SH-SY5Y (cell line): ENCODE data around the gene C12orf43.

Experiments
- GATA2 ChIP-seq: IDR thresholded peaks from 2 replicates; pipeline ENCODE4 v1.6.1; 2011; ENCODE audit warnings: mild to moderate bottlenecking, low read depth, low read length
- GATA3 ChIP-seq: IDR thresholded peaks from 2 replicates; pipeline ENCODE4 v1.6.1; 2011; ENCODE audit warnings: low read depth, mild to moderate bottlenecking, low read length, moderate library complexity

DNA sequence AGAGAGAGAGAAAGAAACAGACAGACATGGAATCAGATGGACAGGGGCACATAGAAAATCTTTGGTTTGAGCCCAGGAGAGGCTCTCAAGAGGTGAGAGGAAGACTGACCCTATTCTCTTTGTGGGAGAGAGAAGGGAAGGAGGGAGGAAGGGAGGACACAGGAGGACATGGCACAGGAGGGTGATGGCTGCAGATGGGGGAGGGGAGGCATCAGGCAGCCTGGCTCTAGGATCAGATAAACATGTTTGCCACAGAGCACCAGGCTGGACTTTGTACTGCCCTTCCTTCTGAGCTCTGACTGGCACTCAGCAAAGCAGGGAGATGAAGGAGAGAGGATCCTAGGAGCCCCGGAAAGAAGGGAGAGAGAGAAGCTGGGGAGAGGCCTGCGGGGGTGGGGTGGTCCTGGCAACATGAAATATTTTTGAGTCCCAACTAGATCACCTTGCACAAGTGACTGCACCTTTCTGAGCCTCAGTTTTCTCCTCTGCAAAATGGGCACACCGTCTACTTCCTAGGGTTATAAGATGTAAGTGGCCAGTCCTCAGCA is 31.9 kb downstream of the C12orf43 start:
- TF ChIP-seq GATA3 (no peak), GATA2 (peak; percentile 68)
